HG02970 (cell line): Measurements from ENCODE around the gene CELF4.

Experiments
- ATAC-seq: cut with Tn5 transposase; IDR thresholded peaks from one replicate; pipeline ENCODE4 v1.9.1; 2021; ENCODE audit warnings: mild to moderate bottlenecking, moderate library complexity, moderate number of reproducible peaks; ENCODE audit not compliant: unreplicated experiment, low FRiP score

Gene CELF4

GRCh38 chr18:37210781-37211180 is 354.8 kb downstream of the CELF4 start:
- ATAC-seq: no peak

GRCh38 chr18:37207343-37207742 is 358.3 kb downstream of the CELF4 start:
- no peak for ATAC-seq

GRCh38 chr18:37199741-37200140 is 365.9 kb downstream of the CELF4 start:
- no peak for ATAC-seq
